Stimulated activated CD8-positive, alpha-beta memory T cell treated with anti-CD3 and anti-CD28 coated beads, Interleukin-4, amount 100 ng/mL, for 48 hours (primary cell): Measurements from ENCODE around the gene INKA1.
A peak's percentile ranks its signal among the peaks of the same experiment; 100 is the strongest.
"Not testable (repeated sequence)": the region's sequence is repeated elsewhere in the genome, so short reads cannot be mapped to it uniquely, and the experiment has no call there.

ENCODE experiments used
- DNase-seq: peaks from one replicate; pipeline ENCODE4 v3.0.0-alpha.2; 2020

Gene INKA1

GRCh38 chr3:49802719-49803464 lies at the start of gene INKA1:
TSS of gene INKA1 (plus strand) at chr3:49803261. CDS start at chr3:49803393, 132 bp downstream.
- peak; percentile 92 for DNase-seq

DNA sequence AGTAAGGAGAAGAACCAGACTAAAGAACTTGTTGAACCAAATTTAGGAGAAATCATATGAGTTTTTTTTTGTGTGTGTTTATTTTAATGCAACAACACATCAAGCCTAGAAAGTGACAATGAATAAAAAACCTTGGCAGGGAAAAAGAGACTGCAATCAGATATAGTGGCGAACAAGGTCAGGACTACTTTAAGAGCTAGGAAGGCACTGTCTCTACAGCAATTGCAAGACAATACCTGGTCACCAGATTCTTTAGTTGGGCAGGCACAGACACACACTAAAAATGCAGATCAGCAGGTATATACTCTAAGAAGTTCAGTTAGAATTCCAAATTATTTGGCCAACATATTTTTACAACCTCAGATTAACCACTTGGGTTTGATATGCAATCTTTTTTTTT lies 48.5 kb upstream of the INKA1 start:
- no peak for DNase-seq

DNA sequence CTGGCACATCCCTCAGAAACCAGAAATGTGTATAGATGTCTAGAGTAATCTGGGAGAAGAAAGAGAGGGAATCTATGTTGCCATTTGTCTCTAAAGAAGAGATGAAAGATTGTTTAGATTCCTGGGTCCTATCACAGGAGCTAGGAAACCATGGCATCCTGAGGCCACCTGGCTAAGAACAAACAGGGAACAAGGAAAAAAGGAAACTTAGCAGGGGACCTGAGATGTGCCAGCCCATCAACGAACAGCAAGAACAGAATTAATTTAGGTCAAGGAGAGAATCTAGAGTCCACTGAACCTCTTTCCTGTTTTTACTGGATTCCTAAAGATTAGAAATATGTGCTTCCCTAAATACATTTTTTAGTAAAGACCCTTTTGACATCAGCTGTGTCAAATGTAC lies 47.0 kb upstream of the INKA1 start:
- no peak for DNase-seq

DNA sequence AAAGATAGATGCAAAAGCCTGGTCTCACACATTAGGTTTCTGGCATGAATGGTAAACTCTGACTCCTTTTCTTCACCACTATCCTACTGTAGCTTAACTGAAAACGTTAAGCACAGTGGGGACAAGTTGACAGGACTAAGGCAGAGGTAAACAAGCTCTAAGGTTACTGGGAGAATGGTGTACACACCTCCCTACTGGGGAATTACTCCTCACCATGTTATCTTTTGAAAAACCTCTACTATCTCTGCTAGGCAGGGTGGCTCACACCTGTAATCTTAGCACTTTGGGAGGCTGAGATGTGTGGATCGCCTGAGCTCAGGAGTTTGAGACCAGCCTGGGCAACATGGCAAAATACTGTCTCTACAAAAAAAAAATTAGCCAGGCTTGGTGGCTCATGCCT lies 45.9 kb upstream of the INKA1 start:
- DNase-seq = no peak

DNA sequence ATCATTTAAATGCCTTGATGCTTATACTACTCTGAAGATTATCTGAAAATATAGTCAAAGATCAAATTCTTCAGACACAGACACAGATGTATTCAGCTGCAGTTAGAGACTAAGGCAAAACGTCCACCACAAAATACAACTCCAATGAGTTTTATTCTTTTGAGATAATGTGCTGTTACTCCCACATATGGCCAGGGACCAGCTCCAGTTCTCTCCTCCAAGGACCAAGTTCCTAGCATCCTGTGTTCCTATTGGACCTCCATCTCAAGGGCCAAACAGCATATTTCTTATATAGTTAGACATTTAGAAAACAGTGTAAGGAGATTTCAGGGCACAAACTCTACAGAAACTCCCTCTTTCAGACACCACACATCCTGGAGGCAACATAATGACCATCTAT lies 43.8 kb upstream of the INKA1 start:
- DNase-seq = no peak

- DNase-seq = no peak
These were observed 41.4 kb upstream of the INKA1 start for GRCh38 chr3:49761661-49762060.

DNA sequence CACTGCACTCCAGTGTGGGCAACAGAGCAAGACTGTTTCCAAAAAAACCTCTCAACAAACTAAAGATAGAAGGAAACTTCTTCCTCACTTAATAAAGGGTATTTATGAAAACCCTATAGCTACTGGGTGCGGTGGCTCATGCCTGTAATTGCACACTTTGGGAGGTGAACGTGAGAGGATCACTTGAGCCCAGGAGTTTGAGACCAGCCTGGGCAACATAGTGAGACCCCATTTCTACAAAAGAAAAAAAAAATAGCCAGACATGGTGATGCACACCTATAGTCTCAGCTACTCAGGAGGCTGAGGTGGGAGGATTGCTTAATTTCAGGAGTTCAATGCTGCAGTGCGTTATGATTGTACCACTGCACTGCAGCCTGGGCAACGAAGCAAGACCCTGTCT lies 39.1 kb upstream of the INKA1 start:
- no peak for DNase-seq

DNA sequence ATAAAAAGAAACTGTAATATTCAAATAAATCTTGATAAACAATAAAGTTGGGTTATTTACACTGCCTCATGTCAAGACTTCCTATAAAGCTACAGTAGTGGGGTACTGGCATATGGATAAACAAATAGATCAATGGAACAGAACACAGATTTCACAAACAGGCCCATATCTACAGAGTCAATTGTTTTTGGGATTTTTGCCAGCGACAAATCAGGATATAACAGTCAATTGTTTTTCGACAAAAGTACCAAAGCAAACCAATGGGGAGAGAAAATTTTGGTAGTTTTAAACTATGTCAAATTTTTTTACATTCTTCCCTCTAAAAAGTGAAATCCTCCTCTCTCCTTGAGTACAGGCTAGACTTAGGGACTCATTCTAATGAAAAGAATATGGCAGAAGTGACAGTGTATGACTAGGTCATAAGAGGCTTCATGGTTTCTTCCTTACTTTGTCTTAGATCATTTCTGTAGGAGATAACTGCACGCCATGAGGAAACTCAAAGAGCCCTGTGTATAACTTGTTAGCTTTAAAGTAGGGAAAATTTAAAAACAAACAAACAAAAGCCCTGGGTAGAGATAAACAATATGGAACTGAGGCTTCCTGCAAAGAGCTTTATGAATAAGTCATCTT lies 33.7 kb upstream of the INKA1 start:
- DNase-seq = no peak

DNA sequence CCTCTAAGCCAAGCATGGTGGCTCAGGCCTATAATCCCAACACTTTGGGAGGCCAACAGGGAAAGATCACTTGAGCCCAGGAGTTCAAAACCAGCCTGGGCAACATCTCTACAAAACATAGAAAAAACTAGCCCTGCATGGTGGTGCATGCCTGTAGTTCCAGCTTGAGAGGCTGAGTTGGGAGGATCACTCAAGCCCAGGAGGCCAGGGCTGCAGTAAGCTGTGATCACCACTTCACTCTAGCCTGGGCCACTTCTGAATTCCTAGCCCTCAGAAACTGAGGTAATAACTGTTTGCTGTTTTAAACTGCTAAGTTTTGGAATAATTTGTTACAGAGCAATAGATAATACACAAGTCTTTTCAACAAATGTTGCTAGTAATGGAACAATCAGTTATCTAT lies 33.1 kb upstream of the INKA1 start:
- no peak for DNase-seq

DNA sequence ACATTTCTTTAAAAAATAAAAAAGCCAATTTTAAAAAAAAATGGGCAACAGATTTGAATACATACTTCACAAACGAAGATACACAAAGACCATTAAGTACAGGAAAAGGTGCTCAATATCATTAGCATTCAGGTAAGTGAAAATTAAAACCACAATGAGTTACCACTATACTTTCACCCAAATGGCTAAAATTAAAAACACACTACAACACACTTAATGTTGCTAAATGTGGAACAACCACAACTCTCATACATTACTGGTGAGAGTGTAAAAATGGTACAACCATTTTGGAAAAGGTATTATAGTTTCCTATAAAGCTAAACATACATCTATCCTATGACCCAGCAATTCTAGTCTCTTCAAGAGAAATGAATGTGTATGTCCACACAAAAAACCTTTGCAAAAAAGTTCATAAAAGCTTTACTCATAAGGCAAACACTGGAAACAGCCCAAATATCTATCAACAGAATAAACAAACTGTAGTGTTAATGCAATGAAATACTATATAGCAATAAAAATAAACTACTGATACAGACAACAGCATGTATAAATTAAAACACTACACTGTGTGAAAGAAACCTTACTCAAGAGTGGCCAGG lies 31.6 kb upstream of the INKA1 start:
- DNase-seq = no peak

DNA sequence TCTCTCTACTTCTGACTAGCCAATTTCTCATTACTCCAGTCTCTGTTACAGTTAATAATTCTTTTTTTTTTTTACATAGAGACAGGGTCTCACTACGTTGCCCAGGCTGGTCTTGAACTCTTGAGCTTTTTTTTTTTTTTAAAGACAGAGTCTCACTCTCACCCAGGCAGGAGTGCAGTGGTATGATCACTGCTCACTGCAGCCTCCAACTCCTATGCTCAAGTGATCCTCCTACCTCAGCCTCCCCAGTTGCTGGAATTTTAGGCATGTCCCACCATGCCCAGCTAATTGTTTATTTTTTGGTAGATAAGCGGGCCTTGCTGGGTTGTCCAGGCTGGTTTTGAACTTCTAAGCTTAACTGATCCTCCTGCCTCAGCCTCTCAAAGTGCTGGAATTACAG lies 30.4 kb upstream of the INKA1 start:
- DNase-seq = no peak

- DNase-seq = no peak
These were observed 27.5 kb upstream of the INKA1 start for GRCh38 chr3:49775538-49775937.

DNA sequence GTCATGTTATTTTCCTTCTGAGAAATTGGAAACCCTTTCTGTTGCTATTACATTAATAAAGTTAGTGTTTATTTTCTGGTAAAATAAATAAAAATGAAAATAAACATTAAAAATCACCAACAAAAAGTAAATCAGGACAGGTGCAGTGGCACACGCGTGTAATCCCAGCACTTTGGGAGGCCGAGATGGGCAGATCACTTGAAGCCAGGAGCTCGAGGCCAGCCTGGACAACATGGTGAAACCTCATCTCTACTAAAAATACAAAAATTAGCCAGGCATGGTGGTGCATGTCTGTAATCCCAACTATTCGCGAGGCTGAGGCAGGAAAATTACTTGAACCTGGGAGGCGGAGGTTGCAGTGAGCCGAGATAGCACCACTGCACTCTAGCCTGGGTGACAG lies 27.0 kb upstream of the INKA1 start:
- DNase-seq = not testable (repeated sequence)

DNA sequence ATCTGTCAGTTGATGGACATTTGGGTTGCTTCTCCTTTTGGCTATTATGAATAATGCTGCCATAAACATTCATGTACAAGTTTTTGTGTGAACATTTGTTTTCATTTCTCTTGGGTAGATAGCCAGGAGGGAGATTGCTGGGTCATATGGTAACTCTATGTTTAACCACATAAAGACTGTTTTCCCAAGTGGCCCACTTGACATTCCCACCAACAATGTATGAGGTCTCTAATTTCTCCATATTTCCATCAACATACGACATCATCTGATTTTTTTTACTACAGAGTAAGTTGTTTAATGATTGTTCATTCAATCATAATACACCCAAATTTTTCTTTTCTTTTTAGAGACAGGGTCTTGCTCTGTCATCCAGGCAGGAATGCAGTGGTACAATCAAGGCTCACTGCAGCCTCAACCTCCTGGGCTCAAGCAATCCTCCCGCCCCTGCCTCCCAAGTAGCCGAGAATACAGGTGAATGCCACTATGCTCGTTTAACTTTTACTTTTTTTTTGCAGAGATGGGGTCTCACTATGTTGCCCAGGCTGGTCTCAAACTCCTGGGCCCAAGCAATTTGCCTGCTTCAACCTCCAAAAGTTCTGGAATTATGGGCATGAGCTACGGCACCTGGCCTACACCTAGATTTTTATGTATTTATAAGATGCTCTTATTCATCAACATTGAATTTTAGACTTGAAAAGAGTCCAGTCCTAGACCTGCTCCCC lies 23.5 kb upstream of the INKA1 start:
- DNase-seq = no peak

- no peak for DNase-seq
These were observed 22.7 kb upstream of the INKA1 start for GRCh38 chr3:49780080-49780974.

- DNase-seq = not testable (repeated sequence)
These were observed 22.1 kb upstream of the INKA1 start for GRCh38 chr3:49780975-49781365.

DNA sequence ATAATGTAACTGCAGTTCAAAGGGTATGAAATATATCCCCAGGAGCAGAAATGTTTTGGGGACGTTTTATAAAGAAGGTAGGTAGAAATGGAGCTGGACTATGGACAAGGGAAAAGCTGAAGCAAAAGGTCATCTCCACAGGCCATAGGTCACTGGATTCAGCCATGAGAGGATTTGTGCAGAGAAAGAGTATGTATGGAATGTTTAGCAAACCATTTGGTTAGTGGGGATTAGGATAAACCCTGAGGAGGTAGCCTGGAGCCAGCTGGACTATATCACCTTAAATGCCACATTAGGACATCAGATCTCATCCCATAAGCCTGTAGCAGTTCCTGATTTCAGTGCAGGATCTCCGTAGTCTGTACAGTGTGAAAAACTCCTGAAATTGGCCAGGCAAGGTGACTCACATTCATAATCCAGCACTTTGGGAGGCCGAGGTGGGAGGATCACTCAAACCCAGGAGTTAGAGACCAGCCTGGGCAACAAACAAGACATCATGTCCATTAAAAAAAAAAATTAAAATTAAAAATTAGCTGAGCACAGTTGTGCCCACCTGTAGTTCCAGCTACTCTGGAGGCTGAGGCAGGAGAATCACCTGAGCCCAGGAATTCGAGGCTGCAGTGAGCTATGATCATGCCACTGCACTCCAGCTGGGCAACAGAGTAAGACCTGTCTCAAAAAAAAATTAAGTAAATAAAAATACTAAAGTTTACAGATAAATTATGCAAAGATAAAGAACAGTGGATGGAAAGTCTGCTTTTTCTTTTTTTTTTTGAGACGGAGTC lies 21.5 kb upstream of the INKA1 start:
- DNase-seq = no peak

GRCh38 chr3:49782277-49782676 lies 20.8 kb upstream of the INKA1 start:
- not testable (repeated sequence) for DNase-seq

- peak; percentile 49 for DNase-seq
These were observed 17.3 kb upstream of the INKA1 start for GRCh38 chr3:49785565-49786356.

DNA sequence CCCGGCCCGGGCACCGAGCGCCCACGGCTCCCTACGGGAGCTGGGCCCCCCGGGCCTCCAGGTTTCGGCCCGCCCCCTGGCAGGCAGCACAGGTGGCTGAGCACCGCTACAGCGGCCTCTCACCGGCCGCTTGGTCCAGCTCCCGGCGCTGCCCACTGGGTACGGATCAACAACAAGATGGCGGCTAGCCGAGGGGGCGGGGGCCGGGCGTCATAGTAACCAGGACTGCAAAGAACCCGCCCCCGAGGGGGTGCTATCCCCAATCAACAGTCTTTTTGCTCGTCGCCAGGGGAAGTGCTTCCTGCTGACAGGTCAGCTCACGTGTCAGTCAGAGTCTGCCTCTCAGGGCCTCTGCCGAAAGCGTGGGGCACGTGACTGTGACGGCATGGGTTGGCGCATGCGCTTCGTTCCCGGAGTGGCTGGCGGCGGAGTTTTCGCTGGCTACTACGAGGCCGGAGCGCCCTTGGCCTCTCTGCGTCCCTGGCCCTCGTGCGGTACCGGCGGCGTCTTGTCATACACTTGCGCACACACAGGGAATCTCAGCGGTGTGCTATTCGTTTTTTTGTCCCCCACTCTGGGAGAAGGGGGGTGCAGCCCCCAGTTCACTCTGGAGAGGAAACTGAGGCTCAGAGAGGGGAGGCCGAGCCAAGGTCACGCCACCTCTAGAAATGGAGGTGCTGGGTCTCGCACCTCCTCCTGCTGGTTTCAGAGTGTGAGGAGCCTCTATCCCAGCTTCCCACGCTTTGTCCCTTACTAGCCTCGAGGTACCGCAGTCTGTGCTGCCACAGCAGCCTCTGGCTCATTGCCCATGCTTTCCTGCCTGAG lies 16.5 kb upstream of the INKA1 start, which contains the start of gene IP6K1:
Gene IP6K1, minus strand, starts transcription at position 186 of the 825 bp plus-strand sequence. CDS start 38,502 bp downstream, outside the sequence.
- peak; percentile 100 for DNase-seq
